DND-41 (cell line): ENCODE data around the gene GRID1.

Experiments used
- ATAC-seq: fragments of 200-7000 bp; cut with Tn5 transposase; 3 replicates; pipeline ENCODE4 v1.9.1; 2021; ENCODE audit warnings: low read depth; ENCODE audit not compliant: insufficient read depth
- DNase-seq: peaks from one replicate; pipeline ENCODE4 v3.0.0-alpha.2; 2020
- H2AFZ ChIP-seq: 2 replicates; pipeline ENCODE4 v1.6.0; 2012; ENCODE audit warnings: low read depth, low read length
- H3K27ac ChIP-seq: 2 replicates; pipeline ENCODE4 v1.5.1; 2012; ENCODE audit warnings: low read length, inconsistent platforms
- H3K27me3 ChIP-seq: fragments of 200-600 bp; sonication (generic); 2 replicates; pipeline ENCODE4 v1.6.0; 2012; ENCODE audit warnings: low read length, mild to moderate bottlenecking, inconsistent platforms; ENCODE audit not compliant: insufficient read depth, poor library complexity
- H3K36me3 ChIP-seq: 2 replicates; pipeline ENCODE4 v1.5.1; 2012; ENCODE audit warnings: low read length, inconsistent platforms; ENCODE audit not compliant: insufficient read depth
- H3K4me1 ChIP-seq: 2 replicates; pipeline ENCODE4 v1.5.1; 2012; ENCODE audit warnings: mild to moderate bottlenecking, low read length; ENCODE audit not compliant: insufficient read depth
- H3K4me2 ChIP-seq: 2 replicates; pipeline ENCODE4 v1.6.0; 2012; ENCODE audit warnings: mild to moderate bottlenecking, moderate library complexity, low read length, inconsistent platforms; ENCODE audit not compliant: insufficient read depth
- H3K4me3 ChIP-seq, 2 experiments: fragments of 200-600 bp in 1 of 2; shearing (Covaris generic) in 1 of 2; 2 replicates each; pipeline ENCODE4 v1.5.1; 2012 to 2016; ENCODE audit warnings: inconsistent platforms in 2 of 2, low read length in 2 of 2, mild to moderate bottlenecking in 2 of 2, low read depth in 1 of 2, moderate library complexity in 1 of 2
- H3K79me2 ChIP-seq: 2 replicates; pipeline ENCODE4 v1.6.0; 2012; ENCODE audit warnings: low read length, inconsistent platforms; ENCODE audit not compliant: insufficient read depth
- H3K9ac ChIP-seq: 2 replicates; pipeline ENCODE4 v1.6.0; 2012; ENCODE audit warnings: low read depth, mild to moderate bottlenecking, inconsistent platforms, low read length, moderate library complexity
- H3K9me3 ChIP-seq: 2 replicates; pipeline ENCODE4 v1.5.1; 2012; ENCODE audit warnings: low read length, moderate library complexity, mild to moderate bottlenecking, inconsistent platforms; ENCODE audit not compliant: insufficient read depth, severe bottlenecking
- H4K20me1 ChIP-seq: 2 replicates; pipeline ENCODE4 v1.6.0; 2012; ENCODE audit warnings: low read length; ENCODE audit not compliant: insufficient read depth
- EZH2 ChIP-seq: IDR thresholded peaks from 3 replicates; pipeline ENCODE4 v1.6.1; 2012; ENCODE audit warnings: borderline replicate concordance, low read depth, mild to moderate bottlenecking, moderate library complexity, low read length, inconsistent platforms; ENCODE audit not compliant: severe bottlenecking
- TF ChIP-seq, protein P1 (sequence below): IDR thresholded peaks from 2 replicates; pipeline ENCODE4 v1.5.1; 2012; ENCODE audit warnings: borderline replicate concordance, low read length, moderate library complexity, mild to moderate bottlenecking; ENCODE audit not compliant: poor library complexity, severe bottlenecking; ENCODE audit errors: extremely low read depth

The GRID1 gene

DNA sequence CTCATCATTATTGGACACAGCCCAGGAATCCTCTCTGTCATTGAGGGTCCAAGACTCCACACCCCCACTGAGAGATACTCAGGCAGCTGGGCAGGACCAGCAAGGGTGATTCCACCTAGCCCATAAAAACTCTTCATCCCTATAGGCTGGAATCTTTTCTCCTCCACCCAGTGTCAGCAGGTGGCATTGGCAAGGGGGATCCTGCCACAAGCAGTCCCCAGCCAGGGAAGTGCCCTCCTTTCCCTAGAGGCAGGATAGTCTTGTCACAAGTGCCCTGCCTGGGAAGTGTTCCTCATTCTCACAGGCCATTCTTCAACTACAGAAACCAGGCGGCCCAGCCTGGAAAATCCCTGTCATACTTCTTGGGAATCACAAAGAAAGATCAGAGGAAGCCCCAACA lies 533.6 kb downstream of the GRID1 start:
- DNase-seq: no peak
- Histone ChIP-seq H3K4me3 (no peak overlapping the region), H2AFZ (no peak overlapping the region), H3K36me3 (no peaks in the 10 kb centered on the region), H3K27ac (no peak overlapping the region), H3K27me3 (no peaks in the 10 kb centered on the region), H3K79me2 (no peaks in the 10 kb centered on the region), H4K20me1 (no peaks in the 10 kb centered on the region), H3K9ac (no peak overlapping the region), H3K4me1 (no peaks in the 10 kb centered on the region), H3K9me3 (peaks cover 8% of the 10 kb centered on the region), H3K4me2 (no peak overlapping the region)
- ATAC-seq: no peak
- TF ChIP-seq, protein P1, sequence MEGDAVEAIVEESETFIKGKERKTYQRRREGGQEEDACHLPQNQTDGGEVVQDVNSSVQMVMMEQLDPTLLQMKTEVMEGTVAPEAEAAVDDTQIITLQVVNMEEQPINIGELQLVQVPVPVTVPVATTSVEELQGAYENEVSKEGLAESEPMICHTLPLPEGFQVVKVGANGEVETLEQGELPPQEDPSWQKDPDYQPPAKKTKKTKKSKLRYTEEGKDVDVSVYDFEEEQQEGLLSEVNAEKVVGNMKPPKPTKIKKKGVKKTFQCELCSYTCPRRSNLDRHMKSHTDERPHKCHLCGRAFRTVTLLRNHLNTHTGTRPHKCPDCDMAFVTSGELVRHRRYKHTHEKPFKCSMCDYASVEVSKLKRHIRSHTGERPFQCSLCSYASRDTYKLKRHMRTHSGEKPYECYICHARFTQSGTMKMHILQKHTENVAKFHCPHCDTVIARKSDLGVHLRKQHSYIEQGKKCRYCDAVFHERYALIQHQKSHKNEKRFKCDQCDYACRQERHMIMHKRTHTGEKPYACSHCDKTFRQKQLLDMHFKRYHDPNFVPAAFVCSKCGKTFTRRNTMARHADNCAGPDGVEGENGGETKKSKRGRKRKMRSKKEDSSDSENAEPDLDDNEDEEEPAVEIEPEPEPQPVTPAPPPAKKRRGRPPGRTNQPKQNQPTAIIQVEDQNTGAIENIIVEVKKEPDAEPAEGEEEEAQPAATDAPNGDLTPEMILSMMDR: no peak
- TF ChIP-seq EZH2: no peak

DNA sequence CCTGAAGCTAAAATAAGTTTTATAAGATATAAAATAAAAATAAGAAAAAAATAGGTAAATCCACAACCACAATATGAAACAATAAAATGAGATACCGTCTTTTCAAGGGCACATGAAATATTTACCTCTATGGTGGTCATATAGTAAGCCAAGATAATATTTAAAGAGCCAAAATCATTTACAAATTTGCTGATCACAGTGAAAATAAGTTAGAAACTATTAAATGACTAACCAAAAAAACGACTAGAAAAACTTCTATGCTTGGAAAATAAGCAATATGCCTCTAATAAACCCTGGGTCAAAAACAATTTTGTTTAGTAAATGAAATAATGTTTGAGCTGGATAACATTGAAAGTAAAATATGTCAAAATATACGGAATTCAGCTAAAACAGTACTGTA lies 535.2 kb downstream of the GRID1 start:
- H3K27ac ChIP-seq: no peak overlapping the region
- no peaks in the 10 kb centered on the region for H3K4me1 ChIP-seq
- no peaks in the 10 kb centered on the region for H3K9me3 ChIP-seq
- ATAC-seq (no peak), DNase-seq (no peak)
- H3K79me2 ChIP-seq: no peaks in the 10 kb centered on the region
- TF ChIP-seq, protein P1: no peak
- TF ChIP-seq EZH2: no peak
- H3K36me3 ChIP-seq: no peaks in the 10 kb centered on the region
- no peak overlapping the region for H3K4me3 ChIP-seq
- H3K9ac ChIP-seq: no peak overlapping the region
- no peak overlapping the region for H2AFZ ChIP-seq
- H3K4me2 ChIP-seq: no peak overlapping the region
- H4K20me1 ChIP-seq: no peaks in the 10 kb centered on the region
- H3K27me3 ChIP-seq: no peaks in the 10 kb centered on the region

DNA sequence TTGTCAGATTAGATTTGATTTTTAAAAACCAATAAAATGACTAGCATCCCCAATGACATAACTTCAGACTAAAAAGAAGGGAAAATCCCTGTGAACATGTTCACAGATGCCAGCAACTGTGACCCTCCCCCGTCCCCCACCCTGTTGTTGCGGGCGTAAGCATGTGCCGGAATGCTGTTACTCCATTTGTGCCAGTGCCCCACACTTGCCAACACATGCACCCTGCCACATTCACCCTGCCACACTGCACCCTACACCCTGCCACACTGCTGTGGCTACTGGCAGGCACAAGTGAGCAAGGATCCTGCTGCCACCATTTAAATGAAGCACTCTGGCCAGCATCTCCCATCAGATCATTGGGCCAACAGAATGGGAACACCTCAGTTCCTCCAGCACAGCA lies 540.2 kb downstream of the GRID1 start:
- Histone ChIP-seq H3K9me3 (no peaks in the 10 kb centered on the region), H3K4me2 (no peak overlapping the region), H3K9ac (no peak overlapping the region), H2AFZ (no peak overlapping the region), H3K79me2 (no peaks in the 10 kb centered on the region), H3K27ac (no peak overlapping the region), H4K20me1 (no peaks in the 10 kb centered on the region), H3K4me1 (no peaks in the 10 kb centered on the region), H3K36me3 (no peaks in the 10 kb centered on the region), H3K27me3 (no peaks in the 10 kb centered on the region), H3K4me3 (no peak overlapping the region)
- DNase-seq: no peak
- no peak for ATAC-seq
- TF ChIP-seq EZH2: no peak
- TF ChIP-seq, protein P1: no peak

DNA sequence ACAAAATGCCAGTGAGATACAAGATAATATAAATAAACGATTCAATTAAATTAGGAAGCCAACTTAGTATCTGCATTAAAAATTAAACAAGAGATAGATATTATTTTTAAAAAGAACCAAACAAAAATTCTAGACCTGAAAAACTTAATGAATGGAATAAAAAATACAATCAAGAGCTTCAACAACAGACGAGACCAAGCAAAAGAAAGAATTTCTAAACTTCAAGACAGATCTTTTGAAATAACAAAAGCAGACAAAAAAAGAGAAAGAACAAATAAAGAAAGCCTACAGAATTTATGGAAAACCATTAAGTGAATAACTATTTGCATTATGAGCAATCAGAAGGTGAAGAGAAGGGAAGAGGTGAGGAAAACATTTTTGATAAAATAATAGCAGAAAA lies 555.2 kb downstream of the GRID1 start:
- Histone ChIP-seq H3K9me3 (peaks cover 11% of the 10 kb centered on the region), H4K20me1 (no peaks in the 10 kb centered on the region), H3K4me2 (no peak overlapping the region), H3K79me2 (no peaks in the 10 kb centered on the region), H3K27ac (no peak overlapping the region), H3K36me3 (no peaks in the 10 kb centered on the region), H3K27me3 (no peaks in the 10 kb centered on the region), H3K4me1 (no peaks in the 10 kb centered on the region), H3K9ac (no peak overlapping the region), H2AFZ (no peak overlapping the region), H3K4me3 (no peak overlapping the region)
- ATAC-seq (no peak), DNase-seq (no peak)
- TF ChIP-seq EZH2: no peak
